ENCODE measurements around the gene SGCE.

- TF ChIP-seq EZH2 (IDR thresholded peaks at IDR 0.05; ENCODE audit: borderline replicate concordance) (no peak), CTCF (IDR thresholded peaks at IDR 0.05; ENCODE audit: poor library complexity) (no peak)
Observed at GRCh38 chr7:94588075-94588474, 67.9 kb downstream of the SGCE start.

All from hepatocyte (in vitro differentiated cells).